Stimulated activated CD8-positive, alpha-beta memory T cell treated with anti-CD3 and anti-CD28 coated beads, Interleukin-12 subunit alpha, Interleukin-12 subunit beta, amount 100 ng/mL, for 24 hours (primary cell): Measurements from ENCODE around the gene HNRNPUL1.
"Not testable (repeated sequence)": the region's sequence is repeated elsewhere in the genome, so short reads cannot be mapped to it uniquely, and the experiment has no call there.

Experiments used
- DNase-seq: peaks from one replicate; pipeline ENCODE4 v3.0.0-alpha.2; 2020; ENCODE audit errors: extremely low read depth

The HNRNPUL1 gene

DNA sequence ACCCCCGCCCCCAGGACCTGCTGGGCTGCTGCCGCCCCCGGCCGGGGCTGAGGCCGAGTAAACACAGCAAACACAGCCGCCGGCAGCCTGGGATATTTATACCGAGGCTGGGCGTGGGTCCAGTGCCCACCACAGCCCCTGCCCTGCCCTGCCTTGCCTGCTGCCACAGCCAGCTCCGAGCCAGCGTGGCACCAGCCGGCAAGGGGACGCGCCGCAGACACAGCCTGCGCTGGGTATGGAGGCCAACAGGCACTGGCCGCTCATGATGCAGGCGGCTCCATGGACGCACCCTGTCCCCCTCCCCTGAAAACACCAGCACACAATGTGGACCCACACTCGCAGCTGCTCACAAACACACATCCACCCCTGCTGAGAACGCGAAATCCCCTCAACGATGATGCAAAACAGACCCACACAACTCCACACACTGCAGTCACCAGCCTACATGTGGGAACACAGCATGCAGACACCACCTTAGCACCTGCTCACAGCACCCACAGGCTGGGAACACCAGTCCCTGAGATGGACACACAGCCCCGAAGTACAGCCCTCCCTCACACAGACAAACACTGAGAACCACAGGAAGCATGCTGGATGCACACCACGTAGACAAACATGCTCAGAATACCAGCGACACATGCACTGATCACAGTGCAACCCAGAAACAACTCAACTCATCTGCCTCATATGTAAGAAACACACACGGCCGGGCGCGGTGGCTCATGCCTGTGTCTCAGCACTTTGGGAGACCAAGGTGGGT lies 62.0 kb downstream of the HNRNPUL1 start:
- DNase-seq, result no peak

DNA sequence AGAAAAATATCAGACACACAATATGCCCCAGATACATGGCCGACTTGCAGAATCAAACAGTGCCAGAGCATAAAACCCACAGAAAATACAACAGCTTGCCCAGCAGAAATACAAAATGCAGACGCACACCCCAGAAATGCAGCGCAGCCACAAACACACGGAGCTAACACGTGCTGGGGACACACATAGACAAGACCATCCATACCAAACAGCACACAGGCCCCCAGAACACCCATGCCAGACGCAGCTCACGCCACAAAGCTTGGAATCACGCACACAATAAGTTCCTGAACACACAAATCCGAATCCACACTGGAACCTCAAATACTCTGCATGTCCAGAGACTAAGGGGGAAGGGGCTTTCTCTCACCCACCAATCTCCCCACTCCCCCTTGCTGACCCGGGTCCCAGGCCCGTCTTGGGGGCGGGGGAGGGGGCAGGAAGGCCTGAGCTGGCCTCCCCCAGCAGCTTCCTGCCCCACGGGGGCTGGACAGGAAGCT lies 63.0 kb downstream of the HNRNPUL1 start:
- DNase-seq, result no peak

DNA sequence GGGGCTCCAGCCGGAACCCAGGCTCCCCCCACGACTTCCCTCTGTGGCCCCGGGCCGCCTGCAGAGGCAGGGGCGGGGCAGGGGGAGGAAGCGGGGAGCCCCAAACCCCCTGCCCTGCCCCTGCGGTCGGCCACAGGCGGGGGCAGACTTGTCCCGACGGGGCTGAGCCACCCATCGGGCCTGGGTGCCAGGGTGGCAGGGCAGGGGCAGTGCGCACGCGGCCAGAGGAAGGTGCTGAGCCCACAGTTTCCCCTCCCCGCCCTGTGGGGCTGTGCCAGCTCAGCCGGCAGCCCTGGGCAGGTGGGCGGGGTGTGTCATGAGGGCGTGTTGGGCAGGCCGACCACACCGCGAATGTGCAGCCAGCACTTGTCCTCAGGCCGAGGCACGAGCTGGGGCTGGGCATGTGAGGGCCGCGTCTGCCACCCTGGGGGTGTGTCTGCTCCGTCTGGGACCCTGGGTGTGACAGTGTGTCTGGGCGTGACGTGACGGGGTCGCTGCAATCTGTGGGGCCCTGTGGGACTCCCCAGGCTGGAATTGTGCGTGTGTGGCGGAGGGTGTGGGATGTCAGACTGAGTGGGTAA lies 63.5 kb downstream of the HNRNPUL1 start:
- peak; percentile 69 for DNase-seq

DNA sequence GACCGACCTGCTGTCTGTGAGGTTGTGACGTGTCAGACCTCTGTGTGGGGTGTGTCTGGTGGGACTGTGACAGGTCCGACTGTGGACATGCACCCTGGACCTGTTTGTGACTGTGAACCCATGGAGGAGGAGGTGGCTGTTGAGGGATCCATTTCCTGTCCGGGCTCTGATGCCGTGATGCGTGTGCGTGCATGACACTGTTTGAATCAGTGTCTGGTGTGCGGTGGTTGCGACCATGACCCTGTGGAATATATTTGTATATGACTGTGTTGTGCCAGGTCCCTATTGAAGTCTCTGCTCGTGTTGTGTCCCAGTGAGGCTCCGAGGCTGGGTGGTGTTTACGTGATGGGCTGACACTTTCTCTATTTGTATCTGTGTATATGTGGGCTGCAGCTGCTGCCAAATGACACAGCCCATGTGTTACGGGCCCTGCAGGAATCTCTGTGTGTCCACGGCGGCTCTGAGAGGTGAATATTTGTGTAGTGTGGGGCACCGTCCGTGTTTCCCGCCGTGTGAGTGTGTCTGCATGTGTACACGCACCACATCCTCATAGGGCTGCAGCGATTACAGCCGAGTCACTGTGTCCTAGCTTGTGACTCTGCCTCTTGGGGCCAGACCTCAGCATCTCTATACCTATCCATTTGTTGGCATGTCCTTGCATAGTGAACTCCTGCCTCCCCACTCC lies 64.1 kb downstream of the HNRNPUL1 start:
- DNase-seq, result no peak

DNA sequence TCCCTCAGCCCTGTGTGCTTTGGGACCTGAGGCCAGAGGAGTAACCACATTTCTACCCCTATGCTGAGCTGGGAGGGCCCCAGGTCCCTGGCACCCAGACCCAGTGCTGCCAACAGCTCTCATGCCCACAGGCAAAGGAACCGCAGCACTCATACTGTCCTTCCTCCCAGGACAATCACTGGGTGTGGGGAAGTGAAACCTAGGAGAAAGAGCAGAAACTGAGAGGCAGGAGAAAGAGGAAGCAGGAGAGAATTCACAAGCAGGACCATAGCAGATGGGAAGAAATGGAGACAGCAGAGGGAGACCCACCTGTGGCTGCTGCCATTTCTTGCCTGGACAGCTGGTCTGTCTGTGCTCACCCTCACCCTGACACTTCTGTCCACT lies 64.7 kb downstream of the HNRNPUL1 start:
- DNase-seq, result no peak

DNA sequence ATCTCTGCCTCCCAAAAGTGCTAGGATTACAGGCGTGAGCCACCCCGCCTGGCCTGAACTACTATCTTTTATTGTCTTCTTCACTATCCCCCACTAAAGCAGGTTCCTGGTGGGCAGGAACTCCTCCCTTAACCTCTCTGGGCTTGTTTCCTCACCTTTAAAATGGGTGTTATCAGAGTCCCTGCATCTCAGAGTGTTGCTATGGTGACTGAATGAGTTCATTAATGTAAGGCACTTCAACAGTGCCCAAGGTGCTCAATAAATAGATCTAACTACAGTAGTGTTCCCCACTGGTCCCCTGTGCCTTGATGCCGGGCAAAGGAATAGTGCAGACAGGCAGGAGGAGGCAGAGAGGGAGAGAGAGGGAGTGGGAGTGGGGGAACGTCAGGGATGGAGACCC lies 66.3 kb downstream of the HNRNPUL1 start:
- no peak for DNase-seq

DNA sequence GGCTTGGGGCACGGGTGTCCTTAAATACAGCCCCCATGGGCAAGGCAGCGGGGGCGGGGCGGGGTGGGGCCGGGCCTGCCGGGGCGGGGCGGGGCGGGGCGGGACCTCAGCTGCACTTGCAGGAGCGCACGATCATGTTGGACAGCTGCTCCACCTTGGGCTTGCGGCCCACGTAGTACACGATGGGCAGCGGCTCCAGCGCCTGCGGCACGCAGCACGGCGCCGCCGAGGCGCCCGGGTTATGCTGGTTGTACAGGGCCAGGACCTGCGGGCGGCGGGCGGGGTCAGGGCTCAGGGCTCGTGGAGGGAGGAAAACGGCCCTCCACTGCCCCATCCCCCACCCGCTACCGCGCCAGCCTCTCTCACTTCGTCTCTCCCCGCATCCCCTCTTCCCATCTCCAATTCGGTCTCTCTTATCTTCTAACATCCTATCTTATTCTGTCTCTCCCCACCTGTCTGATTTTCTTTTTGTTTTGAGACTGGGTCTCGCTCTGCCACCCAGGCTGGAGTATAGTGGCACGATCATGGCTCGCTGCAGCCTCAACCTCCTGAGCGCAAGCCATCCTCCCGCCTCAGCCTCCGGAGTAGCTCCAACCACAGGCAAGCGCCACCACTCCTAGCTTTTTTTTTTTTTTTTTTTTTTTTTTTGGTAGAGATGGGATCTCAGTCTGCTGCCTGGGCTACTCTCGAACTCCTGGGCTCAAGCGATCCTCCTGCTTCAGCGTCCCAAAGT lies 66.9 kb downstream of the HNRNPUL1 start:
- DNase-seq, result no peak

DNA sequence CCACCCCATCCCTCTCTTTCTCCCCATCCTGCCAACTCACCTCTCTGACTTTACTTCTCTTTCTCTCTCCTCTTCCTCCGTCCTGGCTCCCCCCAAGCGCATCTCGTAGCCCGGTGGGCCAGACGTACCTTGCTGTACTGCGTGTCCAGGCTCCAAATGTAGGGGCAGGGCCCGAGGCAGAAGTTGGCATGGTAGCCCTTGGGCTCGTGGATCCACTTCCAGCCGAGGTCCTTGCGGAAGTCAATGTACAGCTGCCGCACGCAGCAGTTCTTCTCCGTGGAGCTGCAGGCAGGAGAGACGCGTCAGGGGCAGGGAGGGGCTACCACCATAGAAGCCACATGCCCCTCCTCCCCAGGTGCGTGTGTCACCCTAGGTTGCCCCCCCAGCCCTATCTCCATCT lies 67.8 kb downstream of the HNRNPUL1 start:
- no peak for DNase-seq

DNA sequence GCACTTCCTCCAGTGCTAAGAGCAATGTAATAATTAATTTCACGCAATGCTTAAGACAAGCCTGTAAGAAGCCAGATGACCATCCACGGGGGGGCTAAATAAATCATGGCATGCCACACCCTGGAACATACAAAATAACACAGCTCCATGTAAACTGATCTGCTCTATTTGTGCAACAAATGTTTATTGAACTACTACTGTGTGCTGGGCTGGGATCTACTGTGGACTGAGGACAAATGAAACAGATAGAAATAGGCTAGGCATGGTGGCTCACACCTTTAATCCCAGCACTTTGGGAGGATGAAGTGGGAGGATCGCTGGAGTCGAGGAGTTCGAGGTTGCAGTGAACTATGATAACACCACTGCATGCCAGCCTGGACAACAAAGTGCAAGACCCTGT lies 68.3 kb downstream of the HNRNPUL1 start:
- no peak for DNase-seq

DNA sequence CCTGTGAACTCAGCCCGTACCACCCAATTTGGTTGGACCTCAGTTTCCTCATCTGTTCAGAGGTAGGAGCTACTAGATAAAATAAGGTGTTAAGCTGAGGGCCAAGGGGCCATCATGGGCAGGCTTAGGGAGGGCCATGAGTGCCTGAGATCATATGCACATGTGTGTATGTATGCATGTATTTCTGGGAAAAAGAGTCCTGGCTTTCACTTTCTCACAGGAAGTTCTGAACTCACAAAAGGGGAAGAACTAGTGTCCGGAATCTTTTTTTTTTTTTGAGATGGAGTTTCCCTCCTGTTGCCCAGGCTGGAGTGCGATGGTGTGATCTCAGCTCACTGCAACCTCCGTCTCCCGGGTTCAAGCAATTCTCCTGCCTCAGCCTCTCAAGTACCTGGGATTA lies 70.6 kb downstream of the HNRNPUL1 start:
- no peak for DNase-seq

DNA sequence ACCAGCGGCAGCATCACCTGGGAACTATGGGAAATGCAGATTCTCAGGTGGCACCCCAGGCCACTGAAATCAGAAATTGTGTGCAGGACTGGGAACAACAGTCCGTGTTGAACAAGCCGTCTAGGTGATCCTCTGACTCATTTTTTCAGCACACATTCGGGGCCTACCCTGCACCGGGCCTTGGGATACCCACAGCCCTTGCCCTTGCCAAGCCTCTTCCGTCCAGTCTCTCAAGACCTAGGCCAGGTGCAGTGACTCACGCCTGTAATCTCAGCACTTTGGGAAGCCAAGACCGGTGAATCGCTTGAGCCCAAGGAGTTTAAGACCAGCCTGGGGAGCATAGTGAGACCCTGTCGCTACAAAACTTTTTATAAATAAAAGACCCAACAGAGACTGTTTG lies 71.3 kb downstream of the HNRNPUL1 start:
- DNase-seq, result no peak

DNA sequence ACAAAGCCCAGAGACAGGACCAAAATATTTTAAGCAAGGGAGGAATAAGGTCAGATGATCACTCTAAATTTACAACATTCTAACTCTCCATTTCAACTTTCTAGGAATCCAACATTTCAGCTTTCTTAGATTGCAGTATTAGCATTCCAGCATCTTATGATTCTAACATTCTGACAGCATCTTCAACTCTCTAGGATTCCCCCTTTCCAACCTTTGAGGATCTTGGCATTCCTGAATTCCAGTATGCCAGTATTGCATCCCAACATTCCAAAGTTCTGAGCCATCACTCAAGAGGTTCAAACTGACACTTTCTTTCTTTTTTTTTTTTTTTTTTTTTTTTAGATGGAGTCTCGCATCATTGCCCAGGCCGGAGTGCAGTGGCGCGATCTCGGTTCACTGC lies 75.8 kb downstream of the HNRNPUL1 start:
- DNase-seq, result no peak

DNA sequence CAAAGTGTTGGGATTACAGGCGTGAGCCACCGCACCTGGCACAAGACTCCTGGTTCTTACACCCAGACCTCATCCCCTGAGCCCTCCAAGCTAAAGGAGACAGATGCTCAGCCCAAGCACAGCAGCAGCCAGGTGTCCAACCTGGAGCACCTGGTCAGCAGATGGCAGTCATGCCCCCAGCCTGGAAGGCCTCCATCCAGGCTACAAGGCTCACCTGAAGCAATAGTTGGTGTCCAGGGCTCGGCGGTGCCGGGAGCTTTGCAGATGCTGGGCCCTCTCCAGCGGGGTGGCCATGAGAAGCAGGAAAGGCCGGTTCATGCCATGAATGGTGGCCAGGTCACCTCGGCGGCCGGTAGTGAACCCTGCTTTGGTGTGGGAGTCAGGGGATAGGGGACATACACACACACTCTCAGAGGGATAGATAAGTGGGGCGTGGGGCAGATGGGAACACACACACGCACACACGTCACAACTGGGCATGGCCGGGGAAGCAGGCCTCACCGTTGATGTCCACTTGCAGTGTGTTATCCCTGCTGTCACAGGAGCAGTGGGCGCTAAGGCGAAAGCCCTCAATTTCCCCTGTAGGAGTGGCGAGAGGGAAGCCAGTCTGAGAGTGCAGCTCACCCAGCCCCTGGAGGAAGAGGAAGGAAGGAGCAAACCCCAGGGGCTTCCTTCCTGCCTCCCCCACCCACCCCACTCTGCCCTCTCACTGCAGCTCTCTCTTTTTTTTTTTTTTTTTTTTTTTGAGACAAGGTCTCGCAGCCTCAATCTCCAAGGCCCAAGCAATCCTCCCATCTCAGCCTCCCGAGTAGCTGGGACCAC lies 77.7 kb downstream of the HNRNPUL1 start:
- no peak for DNase-seq

DNA sequence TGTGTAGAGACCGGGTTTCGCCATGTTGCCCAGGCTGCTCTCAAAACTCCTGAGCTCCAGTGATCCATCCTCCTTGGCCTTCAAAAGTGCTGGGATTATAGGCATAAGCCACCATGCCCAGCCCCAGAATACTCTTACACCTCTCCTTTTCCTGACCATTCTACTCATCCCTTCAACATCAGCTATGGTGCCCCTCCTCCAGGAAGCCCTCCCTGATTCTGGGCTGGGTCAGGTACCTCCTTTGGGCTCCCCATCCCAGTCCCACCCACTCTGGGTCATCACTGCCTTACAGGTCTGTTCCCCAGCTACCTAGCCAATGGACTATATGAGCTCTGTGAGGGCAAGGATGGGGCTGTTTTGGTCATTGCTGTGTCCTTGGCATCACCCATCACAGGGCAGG lies 80.0 kb downstream of the HNRNPUL1 start:
- no peak for DNase-seq

DNA sequence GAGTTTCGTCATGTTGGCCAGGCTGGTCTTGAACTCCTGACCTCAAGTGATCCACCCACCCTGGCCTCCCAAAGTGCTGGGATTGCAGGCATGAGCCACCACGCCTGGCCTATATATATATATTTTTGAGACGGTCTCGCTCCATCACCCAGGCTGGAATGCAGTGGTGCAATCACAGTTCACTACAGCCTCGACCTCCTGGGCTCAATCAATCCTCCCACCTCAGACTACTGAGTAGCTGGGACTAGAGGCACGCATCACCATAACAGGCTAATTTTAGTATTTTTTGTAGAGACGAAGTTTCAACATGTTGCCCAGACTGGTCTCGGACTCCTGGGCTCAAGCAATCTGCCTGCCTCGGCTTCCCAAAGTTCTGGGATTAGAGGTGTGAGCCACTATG lies 82.7 kb downstream of the HNRNPUL1 start:
- not testable (repeated sequence) for DNase-seq

DNA sequence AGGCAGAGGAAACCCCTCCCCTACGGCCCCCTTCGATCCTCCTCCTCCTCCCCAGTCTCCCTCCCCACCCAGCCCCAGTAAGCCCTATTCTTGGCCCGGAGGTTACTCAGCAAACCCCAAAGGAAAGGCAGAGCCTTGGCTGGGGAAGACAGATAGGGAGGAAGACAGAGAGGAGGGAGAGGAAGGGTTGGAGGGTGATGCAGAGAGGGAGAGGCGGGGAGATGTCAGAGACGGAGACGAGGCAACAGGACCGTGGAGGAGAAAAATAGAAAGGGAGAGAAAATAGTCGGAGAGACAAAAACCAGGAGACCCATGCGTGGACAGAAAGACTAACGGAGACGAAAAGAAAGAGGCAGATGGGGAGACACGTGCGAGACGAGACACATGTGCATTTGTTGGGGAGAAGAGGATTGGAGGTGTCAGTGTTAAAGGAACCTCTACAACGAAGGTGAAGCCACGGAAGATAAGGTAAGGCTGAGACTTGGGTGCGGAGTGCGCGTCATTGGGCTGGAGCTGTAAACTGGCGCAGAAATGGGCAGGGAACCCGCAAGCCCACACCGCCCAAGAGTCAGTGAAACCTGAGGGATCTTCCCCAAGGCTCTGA lies 86.7 kb downstream of the HNRNPUL1 start:
- no peak for DNase-seq

DNA sequence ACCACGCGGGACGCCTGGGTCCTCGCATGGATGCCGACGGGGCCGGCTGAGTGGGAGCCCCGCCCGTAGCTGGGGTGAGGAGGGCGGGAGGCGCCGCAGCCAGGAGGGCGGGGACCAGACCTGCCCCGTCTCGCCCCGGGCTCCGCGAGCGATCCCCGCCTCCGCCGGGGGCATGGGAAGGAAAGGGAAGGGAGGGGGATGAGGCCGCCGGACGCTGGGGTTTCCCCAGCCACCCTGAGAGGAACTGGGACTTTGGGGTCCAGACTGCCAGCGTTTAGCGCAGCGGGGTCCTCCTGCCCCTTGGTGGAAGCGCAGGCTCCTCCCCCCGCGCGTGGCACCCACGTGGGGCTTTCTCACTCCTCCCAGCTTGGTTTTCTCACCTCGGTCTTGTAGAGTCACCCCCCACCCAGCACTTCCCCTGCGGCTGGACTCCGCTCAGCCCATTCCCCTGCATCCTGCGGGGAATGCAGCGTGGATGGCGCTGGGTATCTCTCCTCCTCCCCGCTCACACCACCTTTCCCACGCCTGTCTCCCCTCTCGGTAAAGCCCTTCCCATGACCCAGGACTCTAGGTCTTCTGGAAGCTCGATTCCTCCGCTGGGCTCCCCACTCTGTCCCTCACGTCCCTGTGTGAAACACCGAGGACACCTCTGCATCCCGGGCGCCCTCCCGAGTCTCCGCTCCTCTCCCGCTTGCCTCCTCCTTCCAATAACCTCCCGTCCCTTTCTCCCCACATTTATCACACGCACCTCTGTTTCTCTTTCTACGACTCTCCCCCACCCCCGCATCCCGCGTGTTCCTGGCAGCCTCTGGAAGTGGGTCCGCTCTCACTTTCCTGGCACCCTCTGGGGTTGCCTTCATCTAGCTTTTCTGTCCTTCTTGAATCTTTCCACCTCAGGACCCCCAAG lies 87.4 kb downstream of the HNRNPUL1 start:
- DNase-seq, result peak; percentile 64

DNA sequence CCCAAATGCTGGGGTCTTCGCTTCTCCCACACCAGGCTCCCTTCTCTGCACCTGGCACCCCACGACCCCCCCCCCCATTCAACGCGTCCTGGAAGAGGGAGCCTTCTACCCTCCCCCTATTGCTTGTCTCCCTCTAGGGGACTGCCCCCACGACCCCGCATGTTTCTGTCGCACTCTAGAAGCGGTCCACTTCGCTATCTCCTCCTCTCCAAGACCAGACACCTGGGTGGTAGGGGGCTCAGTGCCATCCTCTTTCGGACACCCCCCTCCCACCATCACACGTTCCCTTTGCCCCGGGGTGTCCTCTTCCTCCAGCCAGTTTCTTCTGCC lies 88.1 kb downstream of the HNRNPUL1 start:
- no peak for DNase-seq

DNA sequence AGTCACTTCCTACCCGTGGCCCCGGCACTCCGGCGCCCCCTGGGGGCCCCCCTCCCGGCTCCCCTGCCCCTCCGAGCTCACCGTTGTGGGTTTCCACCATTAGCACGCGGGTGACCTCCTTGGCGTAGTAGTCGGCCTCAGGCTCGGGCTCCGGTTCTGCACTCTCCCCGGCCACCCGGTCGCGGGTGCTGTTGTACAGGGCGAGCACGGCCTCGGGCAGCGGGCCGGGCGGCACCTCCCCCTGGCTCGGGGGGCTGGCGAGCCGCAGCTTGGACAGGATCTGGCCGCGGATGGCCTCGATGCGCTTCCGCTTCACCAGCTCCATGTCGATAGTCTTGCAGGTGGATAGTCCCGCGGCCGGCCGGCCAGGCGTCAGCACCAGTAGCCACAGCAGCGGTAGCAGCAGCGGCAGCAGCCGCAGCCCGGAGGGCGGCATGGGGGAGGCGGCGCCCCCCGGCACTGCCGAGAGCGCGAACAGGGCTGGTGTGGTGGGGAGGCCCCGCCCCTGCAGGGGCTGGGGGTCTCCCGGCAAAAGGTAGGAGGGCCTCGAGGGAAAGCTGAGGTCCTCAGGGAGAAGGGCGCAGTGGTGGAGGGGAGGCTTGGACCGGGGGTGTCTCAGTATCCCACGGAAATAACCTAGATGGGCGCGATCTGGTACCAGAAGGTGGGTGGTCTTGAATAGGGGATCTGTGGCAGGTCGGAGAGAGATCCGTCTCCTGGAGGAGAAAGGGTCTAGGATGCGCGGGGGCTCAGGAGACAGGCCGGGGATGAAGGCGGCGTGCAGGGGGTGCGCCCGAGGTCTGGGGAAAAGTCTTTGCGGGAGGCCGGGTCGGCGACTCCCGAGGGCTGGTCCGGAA lies 88.7 kb downstream of the HNRNPUL1 start:
- peak; percentile 55 for DNase-seq
